NT2/D1 (cell line): Measurements from ENCODE around the gene DIABLO.
A peak's percentile ranks its signal among the peaks of the same experiment; 100 is the strongest.
"Not testable (repeated sequence)": the region's sequence is repeated elsewhere in the genome, so short reads cannot be mapped to it uniquely, and the experiment has no call there.

Experiments used
- DNase-seq: peaks from one replicate; pipeline ENCODE4 v3.0.0-alpha.2; 2011; ENCODE audit warnings: low read depth, low spot score
- H3K27me3 ChIP-seq: 2 replicates; pipeline ENCODE4 v1.6.0; 2011; ENCODE audit warnings: mild to moderate bottlenecking; ENCODE audit not compliant: insufficient read length, insufficient read depth
- H3K36me3 ChIP-seq: 2 replicates; pipeline ENCODE4 v1.6.1; 2011; ENCODE audit warnings: mild to moderate bottlenecking, low read length, mixed read lengths; ENCODE audit not compliant: insufficient read depth, insufficient read length
- H3K4me1 ChIP-seq: 2 replicates; pipeline ENCODE4 v1.5.1; 2011; ENCODE audit not compliant: insufficient read depth, insufficient read length
- H3K4me3 ChIP-seq: 2 replicates; pipeline ENCODE4 v1.5.1; 2011; ENCODE audit warnings: low read depth; ENCODE audit not compliant: insufficient read length
- H3K9ac ChIP-seq: 2 replicates; pipeline ENCODE4 v1.6.0; 2011; ENCODE audit warnings: low read depth; ENCODE audit not compliant: insufficient read length
- H3K9me3 ChIP-seq: 2 replicates; pipeline ENCODE4 v1.5.1; 2011; ENCODE audit warnings: mild to moderate bottlenecking, low read length; ENCODE audit not compliant: insufficient read depth
- SUZ12 ChIP-seq: IDR thresholded peaks from 2 replicates; pipeline ENCODE4 v1.6.1; 2011; ENCODE audit not compliant: insufficient read length, insufficient read depth; ENCODE audit errors: extremely low read depth
- YY1 ChIP-seq: IDR thresholded peaks from 2 replicates; pipeline ENCODE4 v1.6.1; 2011; ENCODE audit not compliant: insufficient read length, insufficient read depth
- ZNF274 ChIP-seq: IDR thresholded peaks from 2 replicates; pipeline ENCODE4 v1.6.1; 2011; ENCODE audit warnings: mild to moderate bottlenecking, low read depth, low read length

The DIABLO gene

GRCh38 chr12:122185494-122186082 is 40.3 kb downstream of the DIABLO start:
- TF ChIP-seq ZNF274 (no peak), YY1 (no peak), SUZ12 (no peak)
- H3K4me3 ChIP-seq, result no peak overlapping the region
- no peak for DNase-seq
- H3K9ac ChIP-seq, result no peak overlapping the region
- no peaks in the 10 kb centered on the region for H3K9me3 ChIP-seq
- peaks cover 3% of the 10 kb centered on the region for H3K4me1 ChIP-seq
- H3K27me3 ChIP-seq, result peaks cover 28% of the 10 kb centered on the region
- no peaks in the 10 kb centered on the region for H3K36me3 ChIP-seq

DNA sequence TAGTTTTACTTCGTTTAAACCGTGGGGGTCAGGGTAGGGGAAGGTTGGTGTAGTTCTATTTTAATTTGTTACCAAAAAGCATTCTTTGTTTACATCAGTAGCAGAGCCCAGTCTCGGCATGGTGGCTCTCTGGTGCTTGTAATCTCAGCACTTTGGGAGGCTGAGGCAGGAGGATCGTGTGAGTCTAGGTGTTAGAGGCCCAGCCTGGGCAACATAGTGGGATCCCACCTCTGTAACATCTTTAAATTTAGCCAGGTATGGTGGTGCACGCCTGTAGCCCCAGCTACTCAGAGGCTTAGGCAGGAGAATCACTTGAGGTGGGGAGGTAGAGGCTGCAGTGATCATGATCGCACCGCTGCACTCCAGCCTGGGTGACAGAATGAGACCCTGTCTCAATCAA is 40.8 kb downstream of the DIABLO start:
- Histone ChIP-seq H3K9me3 (no peaks in the 10 kb centered on the region), H3K36me3 (no peaks in the 10 kb centered on the region), H3K27me3 (peaks cover 28% of the 10 kb centered on the region), H3K4me1 (peaks cover 3% of the 10 kb centered on the region), H3K4me3 (no peak overlapping the region), H3K9ac (no peak overlapping the region)
- DNase-seq, result no peak
- TF ChIP-seq ZNF274, result no peak
- no peak for TF ChIP-seq YY1
- no peak for TF ChIP-seq SUZ12

DNA sequence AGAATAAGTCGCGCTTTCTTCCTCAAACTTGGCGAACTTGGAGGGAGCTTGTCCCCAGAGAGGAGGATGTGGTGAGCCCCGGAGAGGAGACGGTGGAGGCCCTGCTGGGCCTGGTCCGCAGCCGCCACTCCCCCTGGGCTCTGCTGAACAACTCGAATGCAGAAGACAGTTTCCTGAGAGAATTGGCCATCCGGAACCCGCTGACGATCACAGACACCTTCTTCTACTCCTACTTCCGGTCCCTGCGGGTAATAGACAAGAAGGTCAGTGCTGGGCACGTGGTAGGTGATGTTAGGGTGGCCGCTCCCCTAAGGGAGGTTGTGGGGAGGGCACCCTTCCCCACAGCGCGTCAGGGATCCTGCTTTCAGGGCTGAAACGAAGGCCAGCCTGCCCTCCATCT is 41.3 kb downstream of the DIABLO start:
- Histone ChIP-seq H3K4me1 (peaks cover 3% of the 10 kb centered on the region), H3K27me3 (peaks cover 28% of the 10 kb centered on the region), H3K9ac (no peak overlapping the region), H3K4me3 (no peak overlapping the region), H3K9me3 (no peaks in the 10 kb centered on the region), H3K36me3 (no peaks in the 10 kb centered on the region)
- TF ChIP-seq ZNF274, result no peak
- no peak for TF ChIP-seq YY1
- no peak for TF ChIP-seq SUZ12
- no peak for DNase-seq

DNA sequence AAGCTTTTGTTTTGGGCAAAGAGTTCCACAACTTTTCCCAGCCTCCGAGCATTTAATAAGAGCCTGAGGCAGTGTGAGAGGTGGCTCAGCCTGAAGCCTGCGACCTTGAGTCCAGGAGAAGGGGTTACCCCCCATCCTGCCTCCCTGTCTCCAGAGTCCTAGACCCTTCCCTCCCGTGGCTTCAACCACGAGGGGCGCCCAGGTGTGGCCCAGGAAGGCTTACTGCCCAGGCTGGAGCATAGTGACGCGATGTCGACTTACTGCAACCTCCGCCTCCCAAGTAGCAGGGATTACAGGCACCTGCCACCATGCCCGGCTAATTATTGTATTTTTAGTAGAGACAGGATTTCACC is 42.3 kb downstream of the DIABLO start:
- H3K9me3 ChIP-seq, result no peaks in the 10 kb centered on the region
- H3K9ac ChIP-seq, result no peak overlapping the region
- H3K27me3 ChIP-seq, result peaks cover 28% of the 10 kb centered on the region
- DNase-seq, result no peak
- no peaks in the 10 kb centered on the region for H3K36me3 ChIP-seq
- H3K4me1 ChIP-seq, result peaks cover 3% of the 10 kb centered on the region
- no peak overlapping the region for H3K4me3 ChIP-seq
- TF ChIP-seq YY1, result no peak

DNA sequence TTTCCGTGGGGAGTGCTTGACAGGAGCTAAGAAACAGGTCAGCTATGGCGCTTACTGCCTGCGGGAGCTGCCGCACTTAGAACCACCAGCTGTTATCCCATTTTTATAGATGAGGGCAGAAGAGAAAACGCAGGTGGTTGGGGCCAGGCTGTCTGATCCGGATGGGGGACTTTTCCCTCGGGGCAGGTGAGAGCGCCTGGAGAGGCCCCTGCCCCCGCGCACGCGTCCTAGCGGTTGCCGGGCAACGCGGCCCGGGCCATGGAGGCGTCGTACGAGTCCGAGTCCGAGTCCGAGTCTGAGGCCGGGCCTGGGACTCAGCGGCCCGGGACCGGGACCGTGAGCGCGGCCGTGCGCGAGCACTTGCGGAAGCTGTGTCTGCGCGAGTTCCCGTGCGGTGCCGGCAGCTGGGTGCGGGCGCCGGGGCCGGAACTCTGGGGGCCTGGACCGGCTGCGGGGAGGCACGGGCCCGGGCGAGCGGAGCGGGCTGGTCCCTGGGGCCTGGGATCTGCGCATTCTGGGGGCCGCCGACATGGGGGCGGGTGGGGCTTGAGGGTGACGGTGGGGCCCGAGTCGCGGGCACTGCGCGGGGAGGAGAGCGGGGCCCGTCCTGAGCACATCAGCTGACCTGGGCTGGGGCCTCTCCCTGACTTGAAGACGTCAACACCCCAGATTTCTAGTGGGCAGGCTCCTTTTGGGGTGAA is 42.8 kb downstream of the DIABLO start, which contains the start of gene LRRC43:
Gene LRRC43 (plus strand): TSS at position 237 of the 701 bp plus-strand sequence. CDS start 22 bp downstream, at position 259.
- Histone ChIP-seq H3K36me3 (no peaks in the 10 kb centered on the region), H3K9me3 (no peaks in the 10 kb centered on the region), H3K27me3 (peaks cover 28% of the 10 kb centered on the region), H3K4me3 (peak within 1 kb of the TSS; percentile 58), H3K9ac (peak within 1 kb of the TSS; percentile 56), H3K4me1 (peaks cover 3% of the 10 kb centered on the region)
- TF ChIP-seq ZNF274, result no peak
- no peak for TF ChIP-seq SUZ12
- no peak for TF ChIP-seq YY1
- no peak for DNase-seq

DNA sequence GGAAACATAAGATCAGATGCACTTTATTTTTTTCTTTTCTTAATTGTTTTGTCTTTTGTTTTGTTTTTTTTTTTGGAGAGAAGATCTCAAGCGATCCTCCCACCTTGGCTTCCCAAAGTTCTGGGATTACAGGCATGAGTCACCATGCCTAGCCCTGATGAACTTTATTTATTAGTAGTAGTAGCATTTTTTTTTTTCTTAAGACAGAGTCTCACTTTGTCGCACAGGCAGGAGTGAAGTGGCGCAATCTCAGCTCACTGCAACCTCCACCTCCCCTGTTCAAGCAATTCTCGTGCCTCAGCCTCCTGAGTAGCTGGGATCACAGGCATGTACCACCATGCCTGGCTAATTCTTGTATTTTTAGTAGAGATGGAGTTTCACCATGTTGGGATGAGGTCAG is 49.4 kb downstream of the DIABLO start:
- H3K36me3 ChIP-seq, H3K9me3 ChIP-seq, H3K27me3 ChIP-seq, H3K4me3 ChIP-seq, H3K9ac ChIP-seq, DNase-seq, H3K4me1 ChIP-seq: not testable (repeated sequence)

DNA sequence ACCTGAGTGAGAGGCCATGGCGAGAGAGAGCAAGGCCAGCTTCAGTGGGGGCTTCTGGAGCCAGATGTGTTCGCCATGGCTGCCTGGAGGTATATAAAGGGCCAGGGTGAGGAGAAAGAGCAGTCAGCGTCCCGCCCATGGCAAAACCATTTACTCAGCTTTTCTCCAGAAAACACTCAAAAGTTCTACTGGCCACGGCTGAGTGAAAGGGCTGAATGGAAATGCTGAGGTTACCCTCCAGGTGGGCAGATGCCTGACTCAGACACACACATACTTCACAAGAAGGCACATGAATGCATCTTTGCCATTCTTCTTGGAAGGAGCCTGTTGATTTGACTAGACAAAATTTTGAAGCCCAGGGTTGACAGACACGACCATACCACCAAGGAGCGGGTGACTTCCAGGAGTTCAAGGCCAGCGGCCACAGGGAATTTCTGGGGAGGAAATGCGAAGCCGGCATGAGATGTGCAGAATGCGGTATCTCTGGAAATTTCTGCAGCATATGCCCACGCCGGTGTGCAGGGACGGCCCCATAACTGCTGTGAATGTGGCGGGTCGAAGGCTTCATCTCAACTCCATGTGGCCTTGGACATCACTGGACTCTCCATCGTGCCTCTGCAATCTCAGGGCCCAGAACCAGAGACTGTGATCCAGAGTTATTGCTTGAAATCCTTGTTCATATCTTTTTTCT is 51.6 kb downstream of the DIABLO start, which contains the start of gene IL31:
Gene IL31 (minus strand): TSS at position 67 of the 691 bp plus-strand sequence. CDS start 49 bp downstream, at position 18.
- TF ChIP-seq SUZ12, result no peak
- no peak for TF ChIP-seq ZNF274
- no peak for TF ChIP-seq YY1
- Histone ChIP-seq H3K9me3 (no peaks in the 10 kb centered on the region), H3K9ac (no peak within 1 kb of the TSS), H3K36me3 (no peaks in the 10 kb centered on the region), H3K4me1 (no peaks in the 10 kb centered on the region), H3K27me3 (no peaks in the 10 kb centered on the region), H3K4me3 (no peak within 1 kb of the TSS)
- DNase-seq, result no peak
